Liver (tissue), 9 donors: ENCODE results near the gene PPHLN1. TPM values are rescaled to one million over a fixed set of nuclear protein-coding genes. Genes with fewer than 3 reads are reported as not detected.

Experiments
- DNase-seq: peaks from one replicate; pipeline ENCODE4 v3.0.0-alpha.2; 2017; ENCODE audit warnings: low spot score
- H3K27ac ChIP-seq, 2 donors: one replicate each; pipeline ENCODE4 v1.7.0; 2013; ENCODE audit warnings: inconsistent platforms in 2 of 2, low read length in 2 of 2, control low read depth in 1 of 2, low read depth in 1 of 2, mild to moderate bottlenecking in 1 of 2
- H3K27me3 ChIP-seq, 4 donors: one replicate each; pipeline versions ENCODE4 v1.6.1 to v1.7.0; 2013; ENCODE audit warnings: low read length in 3 of 4, inconsistent platforms in 1 of 4, mild to moderate bottlenecking in 1 of 4, moderate library complexity in 1 of 4; ENCODE audit not compliant: control insufficient read depth in 4 of 4, insufficient read depth in 4 of 4
- H3K36me3 ChIP-seq, 4 donors: one replicate each; pipeline versions ENCODE4 v1.6.1 to v1.7.0; 2013; ENCODE audit warnings: low read length in 3 of 4, mild to moderate bottlenecking in 3 of 4, low read depth in 1 of 4, moderate library complexity in 1 of 4; ENCODE audit not compliant: control insufficient read depth in 4 of 4, insufficient read depth in 3 of 4
- H3K4me1 ChIP-seq, 4 donors: one replicate each; pipeline versions ENCODE4 v1.6.1 to v1.7.0; 2013; ENCODE audit warnings: low read length in 3 of 4, mild to moderate bottlenecking in 3 of 4, moderate library complexity in 1 of 4; ENCODE audit not compliant: control insufficient read depth in 4 of 4, insufficient read depth in 4 of 4
- H3K4me3 ChIP-seq, 3 donors: one replicate each; pipeline versions ENCODE4 v1.6.1 to v1.7.0; 2013; ENCODE audit warnings: low read length in 3 of 3, control low read depth in 1 of 3, low read depth in 1 of 3, mild to moderate bottlenecking in 1 of 3
- H3K9ac ChIP-seq, 2 donors: one replicate each; pipeline ENCODE4 v1.7.0; 2013; ENCODE audit warnings: low read length in 2 of 2, mild to moderate bottlenecking in 2 of 2, moderate library complexity in 2 of 2, control low read depth in 1 of 2, low read depth in 1 of 2
- H3K9me3 ChIP-seq, 4 donors: one replicate each; pipeline versions ENCODE4 v1.6.1 to v1.7.0; 2013; ENCODE audit warnings: low read length in 3 of 4; ENCODE audit not compliant: control insufficient read depth in 4 of 4
- CTCF ChIP-seq: fragments of 150-350 bp; IDR thresholded peaks from 2 replicates; pipeline ENCODE4 v1.5.1; 2017; ENCODE audit warnings: improper control_type of control experiment, low read depth, low read length; ENCODE audit not compliant: missing input control
- EGR1 ChIP-seq, 2 donors: IDR thresholded peaks; 2 replicates each; pipeline ENCODE4 v1.6.1; 2016 to 2018; ENCODE audit warnings: antibody characterized with exemption in 2 of 2, low read depth in 2 of 2
- FOXA2 ChIP-seq: IDR thresholded peaks from 2 replicates; pipeline ENCODE4 v1.6.1; 2016; ENCODE audit warnings: antibody characterized with exemption
- HNF4G ChIP-seq: IDR thresholded peaks from 2 replicates; pipeline ENCODE4 v1.6.1; 2016; ENCODE audit warnings: antibody characterized with exemption
- RAD21 ChIP-seq, 2 donors: IDR thresholded peaks; 2 replicates each; pipeline ENCODE4 v1.6.1; 2016; ENCODE audit warnings: antibody characterized with exemption in 2 of 2, mild to moderate bottlenecking in 2 of 2
- TAF1 ChIP-seq: conservative IDR thresholded peaks from 2 replicates; pipeline ENCODE4 v1.6.1; 2016; ENCODE audit warnings: antibody characterized with exemption, mild to moderate bottlenecking
- YY1 ChIP-seq: IDR thresholded peaks from 2 replicates; pipeline ENCODE4 v1.6.1; 2016; ENCODE audit warnings: antibody characterized with exemption, mild to moderate bottlenecking
- WGBS: extraction: QIAGEN DNeasy Blood & Tissue Kit; methylation state at CpG from one replicate; pipeline ENCODE4 v1.1.7; 2013; 5-methylcytosine and 5-hydroxymethylcytosine counted together
- polyA plus RNA-seq, 2 donors: library from polyadenylated mRNA; stranded (reverse) in 1 of 2; unstranded in 1 of 2; fragments of 200-250 nt in 1 of 2; fragments of >200 nt in 1 of 2; fragmentation: Nextera tagmentation in 1 of 2; extraction: Ambion mirVana in 1 of 2; gene quantifications; one replicate each; pipeline versions ENCODE4 v1.2.1 to v1.2.3, GENCODE V29; 2013 to 2015
- total RNA-seq, 2 donors: library from RNA; depleted of rRNA; stranded (reverse); fragments of >200 nt; gene quantifications; one replicate each; pipeline ENCODE4 v1.2.3, GENCODE V29; 2014
- TF ChIP-seq, protein P1 (sequence below): IDR thresholded peaks from 2 replicates; pipeline ENCODE4 v1.6.1; 2016; ENCODE audit warnings: antibody characterized with exemption
- TF ChIP-seq, protein P2 (sequence below): IDR thresholded peaks from 2 replicates; pipeline ENCODE4 v1.6.1; 2016; ENCODE audit warnings: antibody characterized with exemption, mild to moderate bottlenecking
- donor health status: healthy.
- donor health status: healthy.
- donor health status: healthy.
- donor health status: healthy.
- donor health status: healthy.

PPHLN1 gene
- total and polyA plus RNA-seq, 4 donors, result 11.6 to 40.3 (median 27.7) TPM

DNA sequence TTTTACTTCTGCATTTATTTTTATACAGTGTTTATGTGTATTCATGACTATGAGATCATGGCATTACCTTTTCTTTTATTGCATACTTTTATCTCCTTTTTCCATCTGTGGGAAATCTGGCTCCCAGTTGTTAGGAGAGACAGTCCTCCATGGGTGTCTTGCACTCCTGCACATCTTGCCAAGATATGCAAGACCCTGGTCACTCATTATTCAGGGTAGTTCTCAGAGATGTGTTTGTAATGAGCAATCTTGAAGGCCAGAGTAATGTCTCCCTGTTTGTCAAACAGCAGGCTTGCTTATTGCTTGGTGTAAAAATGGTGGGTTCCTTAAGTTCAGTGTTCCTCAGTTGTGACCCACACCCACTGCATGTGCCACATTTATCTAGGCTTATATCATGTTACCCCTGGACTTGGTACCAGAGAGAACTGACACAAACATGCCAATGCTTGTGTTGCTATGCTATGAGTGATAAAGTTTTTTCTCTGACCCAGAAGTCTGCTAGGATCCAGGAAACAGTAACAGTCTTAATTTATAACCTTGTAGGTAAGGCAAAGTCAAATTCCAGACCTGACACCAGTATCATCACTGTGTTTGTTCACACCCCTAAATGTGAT lies 36.8 kb downstream of the PPHLN1 start:
- no peak for DNase-seq
- TF ChIP-seq FOXA2 (no peak), EGR1 (IDR thresholded peaks at IDR 0.05; ENCODE audit: low read depth in 2 of 2) (no peak)
- Histone ChIP-seq H3K9ac (no peak overlapping the region), H3K27ac (no peak overlapping the region), H3K4me1 (no peaks in the 10 kb centered on the region), H3K9me3 (no peaks in the 10 kb centered on the region), H3K36me3 (peaks cover 0 to 4% (median 0%) of the 10 kb centered on the region in 4 donors), H3K4me3 (no peak overlapping the region), H3K27me3 (no peaks in the 10 kb centered on the region)

- no peak overlapping the region for H3K27ac ChIP-seq
Observed at GRCh38 chr12:42364692-42365091, 38.7 kb downstream of the PPHLN1 start.

More at GRCh38 chr12:42364692-42365091, 38.7 kb downstream of the PPHLN1 start:
- DNase-seq, result no peak
- TF ChIP-seq YY1 (no peak), HNF4G (no peak), CTCF (no peak), TAF1 (no peak), RAD21 (IDR thresholded peaks at IDR 0.05) (no peak)
- TF ChIP-seq, protein P1, sequence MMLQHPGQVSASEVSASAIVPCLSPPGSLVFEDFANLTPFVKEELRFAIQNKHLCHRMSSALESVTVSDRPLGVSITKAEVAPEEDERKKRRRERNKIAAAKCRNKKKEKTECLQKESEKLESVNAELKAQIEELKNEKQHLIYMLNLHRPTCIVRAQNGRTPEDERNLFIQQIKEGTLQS, result no peak
- TF ChIP-seq, protein P2, sequence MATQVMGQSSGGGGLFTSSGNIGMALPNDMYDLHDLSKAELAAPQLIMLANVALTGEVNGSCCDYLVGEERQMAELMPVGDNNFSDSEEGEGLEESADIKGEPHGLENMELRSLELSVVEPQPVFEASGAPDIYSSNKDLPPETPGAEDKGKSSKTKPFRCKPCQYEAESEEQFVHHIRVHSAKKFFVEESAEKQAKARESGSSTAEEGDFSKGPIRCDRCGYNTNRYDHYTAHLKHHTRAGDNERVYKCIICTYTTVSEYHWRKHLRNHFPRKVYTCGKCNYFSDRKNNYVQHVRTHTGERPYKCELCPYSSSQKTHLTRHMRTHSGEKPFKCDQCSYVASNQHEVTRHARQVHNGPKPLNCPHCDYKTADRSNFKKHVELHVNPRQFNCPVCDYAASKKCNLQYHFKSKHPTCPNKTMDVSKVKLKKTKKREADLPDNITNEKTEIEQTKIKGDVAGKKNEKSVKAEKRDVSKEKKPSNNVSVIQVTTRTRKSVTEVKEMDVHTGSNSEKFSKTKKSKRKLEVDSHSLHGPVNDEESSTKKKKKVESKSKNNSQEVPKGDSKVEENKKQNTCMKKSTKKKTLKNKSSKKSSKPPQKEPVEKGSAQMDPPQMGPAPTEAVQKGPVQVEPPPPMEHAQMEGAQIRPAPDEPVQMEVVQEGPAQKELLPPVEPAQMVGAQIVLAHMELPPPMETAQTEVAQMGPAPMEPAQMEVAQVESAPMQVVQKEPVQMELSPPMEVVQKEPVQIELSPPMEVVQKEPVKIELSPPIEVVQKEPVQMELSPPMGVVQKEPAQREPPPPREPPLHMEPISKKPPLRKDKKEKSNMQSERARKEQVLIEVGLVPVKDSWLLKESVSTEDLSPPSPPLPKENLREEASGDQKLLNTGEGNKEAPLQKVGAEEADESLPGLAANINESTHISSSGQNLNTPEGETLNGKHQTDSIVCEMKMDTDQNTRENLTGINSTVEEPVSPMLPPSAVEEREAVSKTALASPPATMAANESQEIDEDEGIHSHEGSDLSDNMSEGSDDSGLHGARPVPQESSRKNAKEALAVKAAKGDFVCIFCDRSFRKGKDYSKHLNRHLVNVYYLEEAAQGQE, result no peak
- peaks cover 0 to 4% (median 0%) of the 10 kb centered on the region in 4 donors for H3K36me3 ChIP-seq
- H3K27me3 ChIP-seq, result no peaks in the 10 kb centered on the region
- H3K9ac ChIP-seq, result no peak overlapping the region
- H3K9me3 ChIP-seq, result no peaks in the 10 kb centered on the region
- 79% methylated on average over 9 of the region's 9 CpGs for WGBS
- H3K4me3 ChIP-seq, result no peak overlapping the region
- no peaks in the 10 kb centered on the region for H3K4me1 ChIP-seq
